Colonic mucosa (tissue), 4 donors: ENCODE data around the gene SORCS3. TPM values are rescaled to one million over a fixed set of nuclear protein-coding genes. Genes with fewer than 3 reads are reported as not detected.

Experiments
- DNase-seq: peaks from one replicate; pipeline ENCODE4 v3.0.0-alpha.2; 2020
- H3K27ac ChIP-seq: fragments of 200-600 bp; one replicate; pipeline ENCODE4 v1.8.0; 2021
- H3K27me3 ChIP-seq: fragments of 200-600 bp; one replicate; pipeline ENCODE4 v1.8.0; 2021
- H3K36me3 ChIP-seq: fragments of 200-600 bp; one replicate; pipeline ENCODE4 v1.8.0; 2021
- H3K4me1 ChIP-seq: fragments of 200-600 bp; one replicate; pipeline ENCODE4 v1.8.0; 2021; ENCODE audit warnings: mild to moderate bottlenecking
- H3K4me3 ChIP-seq: fragments of 200-600 bp; one replicate; pipeline ENCODE4 v1.8.0; 2021
- H3K9ac ChIP-seq, 2 donors: one replicate each; pipeline ENCODE4 v1.7.0; 2013; ENCODE audit warnings: control low read depth in 2 of 2, low read depth in 2 of 2, low read length in 2 of 2
- H3K9me3 ChIP-seq: fragments of 200-600 bp; one replicate; pipeline ENCODE4 v1.8.0; 2021
- intact Hi-C: fragments of 100-400 bp; cut with DNase I; formaldehyde crosslinking; loops from one replicate; pipeline ENCODE4 v1.14.1; 2022
- total RNA-seq, 2 donors: library from RNA; stranded (reverse); fragmentation: NEBNext Ultra II Directional in 1 of 2; extraction: Animal tissue kit (Norgen Biotek cat#: 25700) in 1 of 2; gene quantifications; one replicate each; pipeline ENCODE4 v1.2.1, GENCODE V29; 2021
- TF ChIP-seq, protein P1 (sequence below): fragments of 200-600 bp; IDR thresholded peaks from one replicate; pipeline ENCODE4 v1.8.0; 2022; ENCODE audit warnings: antibody characterized with exemption, mild to moderate bottlenecking
- donor health status: healthy.
- donor health status: DM: no; HTN: no; CAD: no.
- donor health status: DM: no; HTN: no; CAD: no.

The SORCS3 gene
- total RNA-seq, 2 donors from 2014 or later: 0.08 TPM; not detected in 1

DNA sequence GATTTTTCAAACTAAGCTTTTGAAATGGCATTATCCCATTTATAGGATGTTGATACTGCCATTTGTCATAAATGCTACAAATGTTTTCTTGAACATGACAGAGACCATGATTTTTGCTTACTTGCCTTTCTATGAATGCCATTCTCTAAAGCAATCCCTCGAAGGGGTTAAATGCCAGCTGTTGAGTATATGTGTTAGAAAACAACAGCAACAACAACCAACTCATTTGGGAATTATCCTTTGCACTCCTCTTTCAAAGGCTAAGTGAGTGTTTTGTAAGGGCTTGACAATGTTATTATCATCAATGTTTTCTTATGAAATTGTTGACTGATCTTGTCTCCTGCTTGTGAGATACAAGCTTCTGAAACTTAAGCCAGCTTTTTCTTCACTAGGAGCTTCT is 529.4 kb downstream of the SORCS3 start:
- Histone ChIP-seq H3K4me3 (no peak overlapping the region), H3K4me1 (no peaks in the 10 kb centered on the region), H3K9me3 (no peaks in the 10 kb centered on the region), H3K27me3 (no peaks in the 10 kb centered on the region), H3K9ac (no peak overlapping the region), H3K36me3 (no peaks in the 10 kb centered on the region), H3K27ac (no peak overlapping the region)
- DNase-seq: no peak
- TF ChIP-seq, protein P1, sequence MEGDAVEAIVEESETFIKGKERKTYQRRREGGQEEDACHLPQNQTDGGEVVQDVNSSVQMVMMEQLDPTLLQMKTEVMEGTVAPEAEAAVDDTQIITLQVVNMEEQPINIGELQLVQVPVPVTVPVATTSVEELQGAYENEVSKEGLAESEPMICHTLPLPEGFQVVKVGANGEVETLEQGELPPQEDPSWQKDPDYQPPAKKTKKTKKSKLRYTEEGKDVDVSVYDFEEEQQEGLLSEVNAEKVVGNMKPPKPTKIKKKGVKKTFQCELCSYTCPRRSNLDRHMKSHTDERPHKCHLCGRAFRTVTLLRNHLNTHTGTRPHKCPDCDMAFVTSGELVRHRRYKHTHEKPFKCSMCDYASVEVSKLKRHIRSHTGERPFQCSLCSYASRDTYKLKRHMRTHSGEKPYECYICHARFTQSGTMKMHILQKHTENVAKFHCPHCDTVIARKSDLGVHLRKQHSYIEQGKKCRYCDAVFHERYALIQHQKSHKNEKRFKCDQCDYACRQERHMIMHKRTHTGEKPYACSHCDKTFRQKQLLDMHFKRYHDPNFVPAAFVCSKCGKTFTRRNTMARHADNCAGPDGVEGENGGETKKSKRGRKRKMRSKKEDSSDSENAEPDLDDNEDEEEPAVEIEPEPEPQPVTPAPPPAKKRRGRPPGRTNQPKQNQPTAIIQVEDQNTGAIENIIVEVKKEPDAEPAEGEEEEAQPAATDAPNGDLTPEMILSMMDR: no peak
- intact Hi-C loops: no loop called here

DNA sequence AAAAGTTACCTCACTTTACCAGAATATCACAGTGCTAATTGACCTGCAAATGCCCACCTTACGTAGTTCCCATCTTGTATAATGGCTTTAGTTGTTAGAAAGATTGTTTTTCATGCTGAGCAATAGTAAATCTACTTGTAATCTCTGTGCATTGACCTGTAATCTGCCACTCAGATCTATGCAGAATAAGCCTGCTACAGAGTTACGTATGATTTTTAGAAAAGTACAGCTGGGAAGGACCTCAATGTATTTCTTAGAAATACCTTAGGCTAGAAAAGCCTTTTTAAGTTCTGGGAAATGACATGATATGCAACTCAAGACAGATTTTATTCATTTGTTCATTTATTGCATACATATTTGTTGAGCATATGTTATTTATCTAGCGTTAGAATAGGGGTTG is 530.9 kb downstream of the SORCS3 start:
- Histone ChIP-seq H3K36me3 (no peaks in the 10 kb centered on the region), H3K27ac (no peak overlapping the region), H3K9me3 (no peaks in the 10 kb centered on the region), H3K4me1 (no peaks in the 10 kb centered on the region), H3K27me3 (no peaks in the 10 kb centered on the region), H3K9ac (no peak overlapping the region), H3K4me3 (no peak overlapping the region)
- no peak for DNase-seq
- TF ChIP-seq, protein P1: no peak
- intact Hi-C loops: no loop called here

DNA sequence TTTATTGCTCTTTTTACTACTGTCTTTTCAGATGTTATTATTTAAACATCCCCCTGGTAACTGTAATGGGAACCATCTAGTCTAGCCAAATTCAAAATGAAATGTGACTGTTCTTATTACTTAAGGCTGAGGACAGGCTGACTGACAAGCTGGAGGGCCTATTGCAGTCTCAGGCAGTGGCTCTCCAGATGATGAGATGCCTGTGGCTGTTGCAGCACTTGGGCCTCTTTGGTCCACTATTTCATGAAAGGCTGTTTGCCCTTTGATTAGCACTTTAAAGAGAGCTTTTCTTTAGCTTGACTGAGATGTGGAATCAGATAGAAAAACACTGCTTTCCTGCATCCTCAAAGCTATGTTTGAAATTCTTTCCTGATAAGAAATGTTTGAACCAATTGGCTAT is 540.5 kb downstream of the SORCS3 start:
- Histone ChIP-seq H3K4me3 (no peak overlapping the region), H3K9ac (no peak overlapping the region), H3K36me3 (no peaks in the 10 kb centered on the region), H3K27me3 (no peaks in the 10 kb centered on the region), H3K4me1 (no peaks in the 10 kb centered on the region), H3K9me3 (no peaks in the 10 kb centered on the region), H3K27ac (no peak overlapping the region)
- no peak for DNase-seq
- TF ChIP-seq, protein P1: no peak
- intact Hi-C loops: no loop called here

DNA sequence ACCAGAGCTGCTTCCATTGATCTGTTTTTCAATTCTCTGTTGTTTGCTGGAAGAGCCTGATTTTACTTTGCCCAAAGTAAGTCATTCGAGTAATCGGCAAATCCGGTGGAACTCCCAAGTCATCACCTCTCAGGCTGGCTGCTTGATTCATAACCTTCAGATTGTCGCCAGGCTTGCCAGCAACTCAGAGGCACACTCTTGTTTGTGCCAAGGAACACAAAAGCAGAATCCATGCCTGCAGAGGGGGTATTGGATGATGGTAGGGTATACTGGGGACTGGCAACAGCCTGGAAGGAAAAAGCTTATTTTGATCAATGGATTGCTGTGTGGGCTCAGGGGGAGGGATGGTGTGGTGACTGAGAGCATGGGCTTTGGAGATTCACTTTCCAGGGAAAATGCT is 542.4 kb downstream of the SORCS3 start:
- TF ChIP-seq, protein P1: no peak
- Histone ChIP-seq H3K9ac (no peak overlapping the region), H3K27me3 (no peaks in the 10 kb centered on the region), H3K27ac (no peak overlapping the region), H3K9me3 (no peaks in the 10 kb centered on the region), H3K4me1 (no peaks in the 10 kb centered on the region), H3K36me3 (no peaks in the 10 kb centered on the region), H3K4me3 (no peak overlapping the region)
- intact Hi-C loops: no loop called here
- DNase-seq: no peak

DNA sequence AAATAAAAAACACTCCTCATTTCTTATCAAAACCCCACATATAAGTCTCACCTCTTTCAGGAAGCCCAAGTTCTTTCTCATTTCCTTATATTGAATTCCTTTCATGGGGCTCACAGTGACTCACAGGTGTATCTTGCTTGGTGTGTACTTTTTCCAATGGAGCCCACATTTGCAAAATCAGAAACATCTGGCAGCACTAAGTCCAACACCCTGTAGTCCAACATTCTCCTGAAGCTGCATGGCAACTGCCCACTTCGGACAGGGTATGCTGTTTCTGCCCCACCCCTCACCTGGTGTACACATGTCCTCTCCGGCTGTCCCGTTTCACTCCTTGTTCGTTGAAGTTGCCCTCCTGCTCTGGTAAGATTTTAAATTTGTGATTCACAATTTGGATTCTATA is 544.1 kb downstream of the SORCS3 start:
- no peak for DNase-seq
- Histone ChIP-seq H3K9me3 (no peaks in the 10 kb centered on the region), H3K36me3 (no peaks in the 10 kb centered on the region), H3K4me1 (no peaks in the 10 kb centered on the region), H3K9ac (no peak overlapping the region), H3K27ac (no peak overlapping the region), H3K4me3 (no peak overlapping the region), H3K27me3 (no peaks in the 10 kb centered on the region)
- TF ChIP-seq, protein P1: no peak
- intact Hi-C loops: no loop called here

DNA sequence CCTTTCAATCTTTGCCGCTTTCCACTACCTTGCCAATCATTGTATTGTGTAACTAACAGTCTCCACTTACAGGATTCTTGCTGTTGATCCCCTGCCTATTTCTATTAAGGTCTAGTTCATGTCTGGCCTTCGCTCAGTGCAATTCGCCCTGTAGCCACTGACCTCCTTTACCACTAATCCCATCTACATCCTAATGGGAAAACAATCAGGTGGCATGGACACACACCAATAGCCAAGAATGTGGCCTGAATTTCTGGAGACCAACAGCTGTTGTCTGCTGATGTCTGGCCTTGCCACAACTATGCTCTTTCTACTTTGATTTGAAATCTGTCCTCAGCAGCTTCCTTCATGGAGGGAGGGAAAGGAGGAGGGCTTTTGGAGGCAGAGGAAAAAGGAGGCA is 546.2 kb downstream of the SORCS3 start:
- Histone ChIP-seq H3K27ac (no peak overlapping the region), H3K4me3 (no peak overlapping the region), H3K9me3 (no peaks in the 10 kb centered on the region), H3K4me1 (no peaks in the 10 kb centered on the region), H3K27me3 (no peaks in the 10 kb centered on the region), H3K9ac (no peak overlapping the region), H3K36me3 (no peaks in the 10 kb centered on the region)
- DNase-seq: no peak
- intact Hi-C loops: no loop called here
- TF ChIP-seq, protein P1: no peak
